HG03558 (cell line): ENCODE measurements around the gene OBSCN.

Experiments used
- ATAC-seq: cut with Tn5 transposase; IDR thresholded peaks from one replicate; pipeline ENCODE4 v1.9.1; 2021; ENCODE audit warnings: moderate number of reproducible peaks; ENCODE audit not compliant: unreplicated experiment; ENCODE audit errors: extremely low read depth

OBSCN gene

DNA sequence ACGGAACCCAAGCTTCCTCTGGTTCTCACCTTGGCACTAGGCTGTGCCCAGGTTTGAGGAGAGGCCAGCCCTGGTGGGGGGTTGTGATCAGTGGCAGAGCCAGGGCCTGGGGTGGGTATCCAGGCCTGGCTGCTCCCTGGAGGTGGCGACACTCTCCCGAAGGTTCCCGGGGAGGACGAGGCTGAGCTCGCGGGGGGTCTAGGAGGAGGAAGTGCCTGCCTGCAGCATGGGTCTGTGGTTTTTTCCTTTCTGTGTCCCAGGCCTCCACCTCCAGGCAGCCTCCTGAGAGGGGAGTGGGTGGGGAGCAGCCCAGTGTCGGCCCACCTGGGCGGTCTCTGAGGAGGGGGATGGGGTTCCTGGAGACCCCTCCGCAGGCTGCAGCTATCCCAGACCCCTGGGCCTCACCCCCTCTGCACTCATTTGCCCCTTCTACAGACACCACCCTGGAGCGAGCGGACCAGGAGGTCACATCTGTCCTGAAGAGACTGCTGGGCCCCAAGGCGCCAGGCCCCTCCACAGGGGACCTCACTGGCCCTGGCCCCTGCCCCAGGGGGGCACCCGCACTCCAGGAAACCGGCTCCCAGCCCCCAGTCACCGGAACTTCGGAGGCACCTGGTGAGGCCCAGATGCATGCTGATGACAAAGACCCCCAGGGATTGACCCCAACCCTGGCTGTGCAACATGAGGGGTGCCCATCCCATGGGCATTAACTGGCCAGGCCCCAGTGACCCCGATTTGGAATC is 154.5 kb downstream of the OBSCN start:
- no peak for ATAC-seq

DNA sequence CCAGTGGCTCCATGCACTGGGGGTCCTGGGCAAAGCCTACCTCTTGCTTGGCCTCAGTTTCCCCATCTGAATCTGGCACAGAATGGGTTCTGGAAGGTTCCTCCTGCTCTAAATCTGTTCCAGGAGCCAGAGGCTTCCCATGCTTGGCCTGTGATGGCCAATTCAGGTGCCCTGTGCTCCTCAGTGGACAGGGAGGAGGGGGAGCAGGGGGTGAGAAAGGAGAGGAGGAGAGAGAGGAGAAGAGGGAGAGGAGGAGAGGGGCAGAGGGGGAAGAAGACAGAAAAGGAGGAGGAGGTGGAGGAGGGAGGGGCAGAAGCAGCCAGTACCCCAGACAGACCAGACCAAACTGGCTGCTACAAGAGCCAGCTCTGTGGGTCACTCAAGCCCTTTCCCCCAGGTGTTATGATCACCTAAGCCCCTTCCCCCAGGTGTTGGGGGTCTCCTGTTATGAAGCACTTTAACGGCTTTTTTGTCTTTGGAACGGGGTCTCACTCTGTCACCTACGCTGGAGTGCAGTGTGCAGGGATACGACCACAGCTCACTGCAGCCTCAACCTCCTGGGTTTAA is 155.1 kb downstream of the OBSCN start:
- ATAC-seq, result no peak

DNA sequence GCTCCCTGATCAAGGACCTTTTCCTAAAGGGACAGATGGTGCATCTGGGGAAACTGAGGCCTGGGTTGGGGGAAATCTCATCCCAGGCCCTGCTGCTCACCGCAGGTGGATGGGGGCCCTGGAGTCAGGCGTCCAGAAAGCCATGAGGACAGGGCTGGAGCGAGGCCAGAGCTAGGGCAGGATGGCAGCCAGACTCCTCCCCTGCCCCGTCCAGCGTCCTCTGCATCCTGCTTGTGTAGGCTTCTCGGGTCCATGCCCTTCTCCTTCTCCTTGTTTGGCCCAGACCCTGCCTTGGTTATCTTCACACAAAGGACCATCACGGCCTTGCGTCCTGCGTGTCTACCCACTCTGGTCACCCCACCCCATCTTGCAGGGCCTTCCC is 155.8 kb downstream of the OBSCN start:
- no peak for ATAC-seq

DNA sequence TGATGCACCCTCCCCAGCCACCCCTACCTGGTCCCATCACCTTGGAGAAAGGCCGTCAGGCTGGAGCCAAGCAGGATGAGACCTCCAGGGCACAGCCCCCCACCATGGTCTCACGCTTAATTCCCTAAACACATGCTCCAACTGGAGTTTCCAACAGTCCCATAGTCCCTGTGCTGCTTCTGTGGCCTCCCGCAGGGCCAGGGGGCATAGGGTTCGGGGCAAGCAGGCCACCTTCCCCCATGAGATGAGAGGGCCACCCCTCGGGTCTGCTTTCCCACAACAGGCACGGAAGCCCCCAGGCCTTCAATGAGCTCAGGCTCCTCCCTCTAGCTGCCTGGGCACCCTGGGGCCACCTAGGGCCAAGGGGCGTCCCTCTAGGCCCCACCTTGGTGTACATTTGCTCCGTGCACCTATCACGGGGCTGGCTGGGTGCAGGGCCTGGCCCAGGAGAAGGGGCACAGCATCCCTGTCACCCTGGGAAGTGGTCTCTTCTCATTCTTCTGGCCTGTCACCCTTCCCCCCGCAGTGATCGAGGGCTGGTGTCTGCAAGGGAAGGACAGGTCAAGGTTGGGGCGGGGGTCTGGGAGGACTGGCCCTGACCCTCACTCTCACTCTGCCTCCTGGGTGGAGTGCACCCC is 156.3 kb downstream of the OBSCN start:
- no peak for ATAC-seq

DNA sequence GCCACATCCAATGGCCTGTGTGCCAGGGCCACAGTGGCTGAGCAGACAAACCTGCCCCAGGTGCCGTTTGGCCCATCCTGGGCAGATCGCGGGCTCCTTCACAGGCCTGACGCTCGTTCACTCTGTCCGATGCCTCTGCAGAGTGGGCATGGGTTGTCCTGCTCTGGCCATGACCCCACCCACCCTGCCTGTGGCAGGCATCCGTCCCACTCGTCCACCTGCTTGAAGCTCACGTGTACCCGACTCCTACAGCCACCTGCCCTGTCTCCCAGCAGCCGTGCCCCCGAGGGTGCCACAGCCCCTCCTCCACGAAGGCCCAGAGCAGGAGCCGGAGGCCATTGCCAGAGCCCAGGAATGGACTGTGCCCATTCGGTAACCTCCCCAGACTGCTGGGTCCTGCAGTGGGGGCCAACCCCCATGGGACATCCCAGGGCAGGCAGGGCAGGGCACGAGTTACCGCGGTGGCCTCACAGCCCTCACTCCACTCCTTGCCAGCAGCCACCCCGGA is 156.9 kb downstream of the OBSCN start:
- no peak for ATAC-seq

DNA sequence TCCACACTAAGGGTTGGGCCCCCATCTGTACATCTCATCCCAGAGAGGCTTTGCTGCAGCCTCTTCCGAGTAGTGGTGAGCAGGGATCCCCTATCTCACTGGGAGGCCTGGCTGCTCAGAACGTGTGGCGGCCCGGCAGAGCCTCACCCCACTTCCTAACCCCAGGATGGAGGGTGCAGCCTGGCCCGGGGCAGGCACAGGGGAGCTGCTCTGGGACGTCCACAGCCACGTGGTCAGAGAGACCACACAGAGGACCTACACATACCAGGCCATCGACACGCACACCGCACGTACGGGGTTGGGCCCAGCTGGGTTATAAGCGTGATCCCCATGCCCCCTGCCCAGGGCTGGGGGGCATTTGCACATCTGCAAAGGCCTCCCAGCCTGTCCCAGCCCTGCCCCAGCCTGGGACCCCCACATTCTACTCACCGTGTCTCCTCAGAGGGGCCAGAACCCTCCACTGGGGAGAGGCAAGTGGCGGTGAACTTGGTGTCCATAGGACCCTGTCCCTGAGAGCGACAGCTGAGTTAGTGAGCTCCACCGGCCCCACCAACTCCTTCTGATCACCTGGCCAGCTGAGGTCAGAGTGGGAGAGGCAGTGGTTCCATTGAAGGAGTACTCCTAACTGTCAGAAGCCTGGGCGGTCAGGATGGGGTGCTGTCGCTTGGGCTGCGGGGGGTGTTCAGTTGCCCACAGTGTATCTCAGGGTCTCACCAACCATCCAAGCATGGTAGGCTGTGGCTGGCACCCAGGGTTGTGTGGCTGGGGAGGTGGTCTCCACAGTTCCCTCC is 157.6 kb downstream of the OBSCN start:
- ATAC-seq, result no peak

DNA sequence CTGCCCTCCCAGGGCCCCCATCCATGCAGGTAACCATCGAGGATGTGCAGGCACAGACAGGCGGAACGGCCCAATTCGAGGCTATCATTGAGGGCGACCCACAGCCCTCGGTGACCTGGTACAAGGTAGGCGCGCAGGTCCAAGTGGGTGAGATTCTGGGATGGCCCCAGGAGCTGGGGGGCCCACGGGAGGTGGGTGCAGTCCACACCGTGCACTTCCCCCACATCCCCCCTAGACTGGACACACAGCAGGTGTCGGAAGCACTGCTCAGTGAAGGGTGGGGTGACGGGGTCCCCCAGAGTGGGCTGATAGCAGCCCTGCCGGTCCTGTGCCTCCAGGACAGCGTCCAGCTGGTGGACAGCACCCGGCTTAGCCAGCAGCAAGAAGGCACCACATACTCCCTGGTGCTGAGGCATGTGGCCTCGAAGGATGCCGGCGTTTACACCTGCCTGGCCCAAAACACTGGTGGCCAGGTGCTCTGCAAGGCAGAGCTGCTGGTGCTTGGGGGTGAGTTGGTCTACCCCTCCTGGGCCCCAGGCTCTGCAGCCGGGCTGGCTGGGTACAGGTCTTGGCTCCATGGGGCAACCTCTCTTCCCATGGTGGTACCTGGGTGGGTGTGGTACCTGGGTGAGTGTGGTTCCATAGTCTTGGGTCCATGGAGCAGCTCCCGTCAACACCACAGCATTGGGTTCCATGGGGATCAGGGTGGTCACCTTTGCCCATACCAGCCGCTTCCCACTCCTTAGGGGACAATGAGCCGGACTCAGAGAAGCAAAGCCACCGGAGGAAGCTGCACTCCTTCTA is 158.4 kb downstream of the OBSCN start:
- no peak for ATAC-seq

DNA sequence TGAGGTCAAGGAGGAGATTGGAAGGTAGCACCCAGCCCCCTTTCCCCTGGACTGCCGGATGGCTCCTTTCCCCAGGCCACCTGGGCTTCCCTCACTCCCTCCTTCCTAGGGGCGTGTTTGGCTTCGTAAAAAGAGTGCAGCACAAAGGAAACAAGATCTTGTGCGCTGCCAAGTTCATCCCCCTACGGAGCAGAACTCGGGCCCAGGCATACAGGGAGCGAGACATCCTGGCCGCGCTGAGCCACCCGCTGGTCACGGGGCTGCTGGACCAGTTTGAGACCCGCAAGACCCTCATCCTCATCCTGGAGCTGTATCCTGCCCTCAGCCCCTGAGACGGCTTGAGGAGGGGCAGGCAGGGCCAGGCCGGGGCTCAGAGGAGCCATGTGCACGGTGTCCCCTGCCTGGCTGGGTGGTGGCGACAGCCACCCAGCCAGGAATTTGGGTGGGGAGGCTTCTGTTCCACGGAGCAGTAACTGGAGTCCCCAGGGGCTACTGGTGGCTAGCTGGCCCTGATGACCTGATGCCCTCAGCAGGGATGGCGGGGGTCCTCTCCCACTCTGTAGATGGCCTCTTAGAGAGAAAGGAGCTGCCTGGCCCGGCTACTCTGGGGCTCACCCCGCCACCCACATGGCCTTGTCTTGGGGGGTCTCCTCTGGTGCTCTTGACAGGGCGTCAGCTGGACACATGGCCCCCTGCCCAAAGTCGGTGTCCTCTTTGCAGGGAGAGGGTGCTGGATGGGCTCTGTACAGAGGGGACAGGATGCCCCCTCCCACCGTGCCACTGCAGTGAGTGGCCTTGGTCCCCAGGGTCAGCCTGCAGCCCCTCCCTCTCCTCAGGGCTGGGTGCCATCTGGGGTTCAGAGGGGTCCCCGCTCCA is 159.3 kb downstream of the OBSCN start:
- no peak for ATAC-seq

DNA sequence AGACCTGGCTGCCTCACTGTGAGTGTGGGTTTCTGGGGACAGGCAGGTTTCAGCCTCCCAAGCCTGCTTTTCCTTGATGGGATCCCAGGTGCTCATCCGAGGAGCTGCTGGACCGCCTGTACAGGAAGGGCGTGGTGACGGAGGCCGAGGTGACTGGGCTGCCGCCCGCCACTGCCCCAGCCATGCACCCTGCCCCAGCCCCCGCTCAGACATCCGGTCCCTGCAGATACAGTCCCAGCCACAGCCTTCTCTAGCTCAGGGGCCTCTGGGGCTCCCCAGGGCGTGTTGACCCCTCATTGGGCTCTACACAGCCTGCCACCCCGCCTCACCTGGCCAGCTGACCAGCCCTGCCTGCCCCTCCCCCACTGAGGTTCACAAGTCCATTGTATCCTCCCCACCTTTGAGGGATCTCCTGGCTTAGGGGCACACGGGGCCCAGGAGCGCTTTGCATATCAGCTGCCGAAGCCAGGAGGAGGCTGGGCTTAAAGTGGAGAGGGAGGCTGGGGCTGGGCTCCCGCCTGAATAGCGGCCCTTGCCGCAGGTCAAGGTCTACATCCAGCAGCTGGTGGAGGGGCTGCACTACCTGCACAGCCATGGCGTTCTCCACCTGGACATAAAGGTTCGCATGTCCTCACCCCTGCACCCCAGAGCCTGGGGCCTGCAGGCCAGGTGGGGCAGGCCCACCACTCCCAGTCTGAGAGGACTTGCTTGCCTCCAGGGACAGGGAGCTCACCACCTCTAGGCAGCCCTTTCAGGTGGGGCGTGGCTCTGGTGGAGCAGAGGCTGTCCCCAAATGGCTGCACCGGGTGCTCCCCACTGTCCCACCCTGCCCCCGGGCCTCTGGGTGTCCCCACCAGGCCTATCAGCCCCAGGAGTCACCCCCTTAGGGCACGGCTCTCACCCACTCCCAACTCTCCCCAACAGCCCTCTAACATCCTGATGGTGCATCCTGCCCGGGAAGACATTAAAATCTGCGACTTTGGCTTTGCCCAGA is 160.3 kb downstream of the OBSCN start:
- ATAC-seq, result no peak

DNA sequence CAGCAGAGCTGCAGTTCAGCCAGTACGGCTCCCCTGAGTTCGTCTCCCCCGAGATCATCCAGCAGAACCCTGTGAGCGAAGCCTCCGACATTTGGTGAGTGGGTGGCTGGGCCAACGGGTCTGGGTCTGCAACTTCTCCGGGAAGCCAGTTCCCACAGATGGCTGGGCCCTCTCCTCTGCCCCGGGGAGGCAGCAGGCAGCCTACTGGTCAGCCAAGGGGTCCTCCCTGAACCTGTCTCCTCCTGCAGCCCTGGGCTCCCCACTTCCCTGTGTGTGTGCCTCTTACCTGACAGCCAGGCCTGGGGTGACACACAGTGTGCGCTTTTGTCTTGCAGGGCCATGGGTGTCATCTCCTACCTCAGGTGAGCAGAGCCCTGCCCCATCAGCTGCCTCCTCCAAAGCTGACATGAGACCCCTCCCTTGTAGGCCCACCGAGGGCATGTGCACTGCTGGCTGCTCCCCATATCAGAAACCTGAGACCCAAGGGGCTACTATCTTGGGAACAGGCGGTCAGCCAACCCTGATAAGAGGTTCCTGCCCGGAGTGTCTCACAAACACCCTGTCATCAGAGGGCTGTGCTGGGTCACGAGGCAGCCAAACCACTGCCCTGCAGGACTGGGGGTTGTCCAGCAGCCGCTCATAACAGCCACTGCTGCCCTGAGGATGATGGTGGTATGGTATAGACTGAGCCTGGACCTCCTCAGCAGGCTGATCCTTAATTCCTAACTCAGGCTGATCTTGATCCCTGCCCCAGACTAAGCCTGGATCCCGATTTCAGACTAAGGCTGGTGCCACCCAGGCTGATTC is 161.2 kb downstream of the OBSCN start:
- no peak for ATAC-seq

DNA sequence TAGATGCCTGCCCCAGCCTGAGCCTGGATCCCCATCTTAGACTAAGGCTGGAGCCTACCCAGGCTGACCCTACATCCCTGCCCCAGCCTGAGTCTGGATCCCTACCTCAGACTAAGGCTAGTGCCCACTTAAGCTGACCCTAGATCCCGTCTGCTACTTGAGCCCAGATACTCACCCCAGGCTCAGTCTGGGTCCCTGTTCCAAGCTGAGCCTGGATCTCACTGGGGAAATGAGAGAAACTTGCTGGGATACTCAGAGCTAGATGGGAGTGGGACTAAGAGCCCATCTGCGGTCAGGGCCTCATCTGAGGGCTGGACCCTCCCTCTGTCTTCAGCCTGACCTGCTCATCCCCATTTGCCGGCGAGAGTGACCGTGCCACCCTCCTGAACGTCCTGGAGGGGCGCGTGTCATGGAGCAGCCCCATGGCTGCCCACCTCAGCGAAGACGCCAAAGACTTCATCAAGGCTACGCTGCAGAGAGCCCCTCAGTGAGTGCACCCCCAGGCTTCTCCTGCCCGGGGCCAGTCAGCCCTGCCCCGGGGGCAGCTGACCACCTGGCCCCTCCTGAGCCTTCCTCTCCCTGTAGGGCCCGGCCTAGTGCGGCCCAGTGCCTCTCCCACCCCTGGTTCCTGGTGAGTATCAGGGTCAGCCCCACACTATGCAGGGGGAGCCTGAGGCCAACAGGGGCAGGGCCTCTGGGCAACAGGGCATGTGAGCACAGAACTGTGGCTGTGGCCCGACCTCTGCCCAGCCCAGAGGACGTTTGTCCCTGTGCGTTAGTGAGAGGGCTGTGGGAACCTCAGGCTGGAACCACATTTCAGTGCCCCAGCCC is 162.0 kb downstream of the OBSCN start:
- ATAC-seq, result no peak

DNA sequence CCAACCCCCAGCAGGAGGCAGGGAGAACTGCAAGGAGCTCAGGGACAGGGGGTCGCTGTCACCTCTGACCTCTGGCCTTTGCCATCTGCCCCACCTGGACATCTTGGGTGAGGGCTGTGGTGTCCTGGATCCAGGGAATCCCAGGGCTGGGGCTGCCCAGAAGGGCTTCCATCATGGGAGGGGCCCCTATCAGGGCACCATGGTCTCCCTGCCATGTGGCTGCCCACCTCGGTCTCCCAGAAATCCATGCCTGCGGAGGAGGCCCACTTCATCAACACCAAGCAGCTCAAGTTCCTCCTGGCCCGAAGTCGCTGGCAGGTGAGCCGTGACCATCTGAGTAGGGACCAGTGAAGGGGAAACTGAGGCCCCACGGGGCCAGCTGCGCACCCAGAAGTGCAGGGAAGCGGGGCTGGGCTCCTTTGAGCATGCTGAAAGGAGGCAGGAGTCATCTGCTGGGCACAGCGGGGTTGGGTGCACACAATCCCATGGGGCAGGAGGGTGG is 162.6 kb downstream of the OBSCN start:
- no peak for ATAC-seq

DNA sequence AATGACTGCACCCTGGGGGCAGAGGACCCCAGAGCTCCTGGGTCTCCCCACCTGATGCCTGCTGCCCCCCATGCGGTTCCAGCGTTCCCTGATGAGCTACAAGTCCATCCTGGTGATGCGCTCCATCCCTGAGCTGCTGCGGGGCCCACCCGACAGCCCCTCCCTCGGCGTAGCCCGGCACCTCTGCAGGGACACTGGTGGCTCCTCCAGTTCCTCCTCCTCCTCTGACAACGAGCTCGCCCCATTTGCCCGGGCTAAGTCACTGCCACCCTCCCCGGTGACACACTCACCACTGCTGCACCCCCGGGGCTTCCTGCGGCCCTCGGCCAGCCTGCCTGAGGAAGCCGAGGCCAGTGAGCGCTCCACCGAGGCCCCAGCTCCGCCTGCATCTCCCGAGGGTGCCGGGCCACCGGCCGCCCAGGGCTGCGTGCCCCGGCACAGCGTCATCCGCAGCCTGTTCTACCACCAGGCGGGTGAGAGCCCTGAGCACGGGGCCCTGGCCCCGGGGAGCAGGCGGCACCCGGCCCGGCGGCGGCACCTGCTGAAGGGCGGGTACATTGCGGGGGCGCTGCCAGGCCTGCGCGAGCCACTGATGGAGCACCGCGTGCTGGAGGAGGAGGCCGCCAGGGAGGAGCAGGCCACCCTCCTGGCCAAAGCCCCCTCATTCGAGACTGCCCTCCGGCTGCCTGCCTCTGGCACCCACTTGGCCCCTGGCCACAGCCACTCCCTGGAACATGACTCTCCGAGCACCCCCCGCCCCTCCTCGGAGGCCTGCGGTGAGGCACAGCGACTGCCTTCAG is 163.3 kb downstream of the OBSCN start:
- ATAC-seq, result no peak

DNA sequence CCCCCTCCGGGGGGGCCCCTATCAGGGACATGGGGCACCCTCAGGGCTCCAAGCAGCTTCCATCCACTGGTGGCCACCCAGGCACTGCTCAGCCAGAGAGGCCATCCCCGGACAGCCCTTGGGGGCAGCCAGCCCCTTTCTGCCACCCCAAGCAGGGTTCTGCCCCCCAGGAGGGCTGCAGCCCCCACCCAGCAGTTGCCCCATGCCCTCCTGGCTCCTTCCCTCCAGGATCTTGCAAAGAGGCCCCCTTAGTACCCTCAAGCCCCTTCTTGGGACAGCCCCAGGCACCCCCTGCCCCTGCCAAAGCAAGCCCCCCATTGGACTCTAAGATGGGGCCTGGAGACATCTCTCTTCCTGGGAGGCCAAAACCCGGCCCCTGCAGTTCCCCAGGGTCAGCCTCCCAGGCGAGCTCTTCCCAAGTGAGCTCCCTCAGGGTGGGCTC is 163.9 kb downstream of the OBSCN start:
- ATAC-seq, result no peak
